BJ (cell line): ENCODE measurements around the gene TGM2. TPM values are rescaled to one million over a fixed set of nuclear protein-coding genes. Genes with fewer than 3 reads are reported as not detected.

Experiments
- CTCF ChIA-PET: fragments of 350-600 bp; formaldehyde crosslinking; extraction: SDS; loops from one replicate; lab custom pipeline; 2021; ENCODE audit warnings: antibody characterized with exemption, inconsistent platforms; lab: Yijun Ruan, JAX
- POLR2A ChIA-PET: fragments of 300-600 bp; sonication (Branson Sonifier 250); formaldehyde crosslinking; extraction: SDS; loops from one replicate; lab custom pipeline; 2021; ENCODE audit warnings: antibody characterized with exemption; lab: Charles Lee
- DNase-seq: peaks from one replicate; pipeline ENCODE4 v3.0.0-alpha.2; 2011; ENCODE audit warnings: low read depth
- H3K27me3 ChIP-seq: 2 replicates; pipeline ENCODE4 v1.6.0; 2011; ENCODE audit warnings: low read length; ENCODE audit not compliant: control insufficient read depth, insufficient read depth
- H3K36me3 ChIP-seq: 2 replicates; pipeline ENCODE4 v1.5.1; 2011; ENCODE audit warnings: low read length; ENCODE audit not compliant: control insufficient read depth, insufficient read depth
- H3K4me3 ChIP-seq: 2 replicates; pipeline ENCODE4 v1.5.1; 2011; ENCODE audit warnings: low read depth, mild to moderate bottlenecking, control low read depth, low read length
- CTCF ChIP-seq: IDR thresholded peaks from 2 replicates; pipeline ENCODE4 v1.5.1; 2011; ENCODE audit warnings: low read depth, mild to moderate bottlenecking, control low read depth, inconsistent platforms, low read length, moderate library complexity; ENCODE audit not compliant: insufficient read depth
- polyA plus RNA-seq: library from polyadenylated mRNA; depleted of rRNA; stranded (reverse); fragments of >200 nt; gene quantifications from 2 replicates; pipeline ENCODE4 v1.2.3, GENCODE V29; 2011

Gene TGM2
- polyA plus RNA-seq, 1 experiment = 397 TPM

GRCh38 chr20:38178581-38178980 lies 13.5 kb upstream of the TGM2 start:
- Histone ChIP-seq H3K4me3 (no peak overlapping the region), H3K27me3 (no peaks in the 10 kb centered on the region), H3K36me3 (no peaks in the 10 kb centered on the region)
- no peak for TF ChIP-seq CTCF
- POLR2A ChIA-PET = no interaction called here
- CTCF ChIA-PET = interaction anchor here (0.7 to 1.7 kb wide), 7 partner anchors 9 to 129 kb away, joined by 3 to 10 read pairs (median 3); no protein-coding TSS in a partner anchor
- DNase-seq = no peak

DNA sequence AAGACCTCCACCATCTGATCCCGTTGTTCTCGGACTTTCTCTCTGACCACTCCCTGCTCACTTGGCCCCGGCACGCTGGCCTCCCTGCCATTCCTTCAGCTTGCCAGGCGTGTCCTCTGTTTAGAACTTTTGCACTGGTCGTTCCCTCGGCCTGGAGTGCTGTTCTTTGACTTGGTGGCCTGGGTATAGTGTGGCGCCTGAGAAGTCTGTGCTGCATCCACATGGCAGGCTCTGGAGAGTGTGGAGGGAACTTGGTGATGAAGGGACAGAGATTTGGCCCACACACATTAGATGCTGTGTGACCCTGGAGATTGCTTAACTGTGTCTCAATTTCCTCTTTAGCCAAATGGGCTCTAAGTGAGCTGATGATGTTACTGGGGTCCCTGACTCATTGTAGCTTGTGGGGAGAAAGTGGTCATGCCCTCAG lies 13.0 kb upstream of the TGM2 start:
- Histone ChIP-seq H3K4me3 (no peak overlapping the region), H3K27me3 (no peaks in the 10 kb centered on the region), H3K36me3 (no peaks in the 10 kb centered on the region)
- ChIA-PET CTCF (interaction anchor here (0.7 to 1.7 kb wide), 7 partner anchors 9 to 129 kb away, joined by 3 to 10 read pairs (median 3); no protein-coding TSS in a partner anchor), POLR2A (no interaction called here)
- TF ChIP-seq CTCF = no peak
- DNase-seq = no peak

- H3K36me3 ChIP-seq = no peaks in the 10 kb centered on the region
- ChIA-PET CTCF (interaction anchor here (1.3 to 14.6 kb wide), 2 partner anchors 44 to 104 kb away, joined by 3 to 223 read pairs; no protein-coding TSS in a partner anchor), POLR2A (no interaction called here)
- no peak for DNase-seq
- H3K4me3 ChIP-seq = no peak overlapping the region
- TF ChIP-seq CTCF = no peak
- H3K27me3 ChIP-seq = no peaks in the 10 kb centered on the region
Observed at GRCh38 chr20:38177201-38177600, 12.1 kb upstream of the TGM2 start.

GRCh38 chr20:38175304-38176180 lies 10.5 kb upstream of the TGM2 start:
- Histone ChIP-seq H3K27me3 (no peaks in the 10 kb centered on the region), H3K36me3 (no peaks in the 10 kb centered on the region), H3K4me3 (no peak overlapping the region)
- ChIA-PET POLR2A (no interaction called here), CTCF (interaction anchor here (1.0 to 14.6 kb wide), 4 partner anchors 11 to 103 kb away, joined by 3 to 223 read pairs (median 4); no protein-coding TSS in a partner anchor)
- DNase-seq = no peak
- TF ChIP-seq CTCF = no peak
